GM18907 (cell line): ENCODE data around the gene CD58.

Experiments
- ATAC-seq: cut with Tn5 transposase; IDR thresholded peaks from one replicate; pipeline ENCODE4 v1.9.1; 2021; ENCODE audit warnings: mild to moderate bottlenecking, moderate library complexity; ENCODE audit not compliant: unreplicated experiment

CD58 gene

GRCh38 chr1:116496380-116496779, 74.4 kb downstream of the CD58 start:
- ATAC-seq, result no peak

GRCh38 chr1:116495535-116495934, 75.3 kb downstream of the CD58 start:
- ATAC-seq, result no peak

GRCh38 chr1:116494745-116495144, 76.1 kb downstream of the CD58 start:
- no peak for ATAC-seq

GRCh38 chr1:116494353-116494692, 76.5 kb downstream of the CD58 start:
- ATAC-seq, result no peak

GRCh38 chr1:116493484-116494352, 77.1 kb downstream of the CD58 start:
- no peak for ATAC-seq

- ATAC-seq, result no peak
Measured at GRCh38 chr1:116493036-116493435, 77.8 kb downstream of the CD58 start.

- no peak for ATAC-seq
Measured at GRCh38 chr1:116492358-116492811, 78.4 kb downstream of the CD58 start.

GRCh38 chr1:116491700-116492357, 79.0 kb downstream of the CD58 start:
- ATAC-seq, result no peak

GRCh38 chr1:116490588-116490987, 80.2 kb downstream of the CD58 start:
- no peak for ATAC-seq

- ATAC-seq, result peak; percentile 73
Measured at GRCh38 chr1:116489231-116489697, 81.6 kb downstream of the CD58 start.

- ATAC-seq, result no peak
Measured at GRCh38 chr1:116488071-116488470, 82.8 kb downstream of the CD58 start.

GRCh38 chr1:116487583-116487982, 83.2 kb downstream of the CD58 start:
- no peak for ATAC-seq

- no peak for ATAC-seq
Measured at GRCh38 chr1:116487031-116487430, 83.8 kb downstream of the CD58 start.

- no peak for ATAC-seq
Measured at GRCh38 chr1:116486424-116486823, 84.4 kb downstream of the CD58 start.

- no peak for ATAC-seq
Measured at GRCh38 chr1:116485976-116486375, 84.8 kb downstream of the CD58 start.

GRCh38 chr1:116485071-116485735, 85.6 kb downstream of the CD58 start:
- ATAC-seq, result peak; percentile 81

GRCh38 chr1:116483481-116484309, 87.1 kb downstream of the CD58 start:
- no peak for ATAC-seq

GRCh38 chr1:116482490-116482889, 88.3 kb downstream of the CD58 start:
- no peak for ATAC-seq

- no peak for ATAC-seq
Measured at GRCh38 chr1:116481934-116482333, 88.9 kb downstream of the CD58 start.

- no peak for ATAC-seq
Measured at GRCh38 chr1:116478621-116479020, 92.2 kb downstream of the CD58 start.

GRCh38 chr1:116477429-116477828, 93.4 kb downstream of the CD58 start:
- no peak for ATAC-seq
